Endothelial cell of hepatic sinusoid (primary cell): ENCODE measurements around the gene COG5.

Source experiments
- in situ Hi-C: cut with HindIII; loops from 2 replicates; pipeline ENCODE4 v1.10.0; 2017; ENCODE audit warnings: low sequenced_read_pairs

The COG5 gene

DNA sequence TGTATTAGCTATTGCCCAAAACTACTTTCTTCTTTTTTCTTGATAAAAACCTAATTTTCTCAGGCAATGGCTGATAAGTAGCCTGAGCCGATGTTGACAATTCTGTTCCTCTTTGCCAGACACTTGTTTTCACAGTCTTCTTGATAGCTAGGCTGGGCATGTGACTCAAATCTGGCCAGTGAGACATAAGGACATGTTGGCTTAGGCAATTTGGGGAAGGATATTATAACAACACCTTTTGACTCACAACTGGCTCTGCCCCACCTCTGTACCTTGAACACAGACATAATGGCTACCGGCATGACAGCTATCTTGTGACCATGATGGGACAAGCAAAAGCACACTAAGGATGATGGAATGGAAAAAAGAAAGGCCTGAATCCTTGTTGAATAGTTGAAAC, 166.7 kb downstream of the COG5 start:
- in situ Hi-C loops: no loop called here

DNA sequence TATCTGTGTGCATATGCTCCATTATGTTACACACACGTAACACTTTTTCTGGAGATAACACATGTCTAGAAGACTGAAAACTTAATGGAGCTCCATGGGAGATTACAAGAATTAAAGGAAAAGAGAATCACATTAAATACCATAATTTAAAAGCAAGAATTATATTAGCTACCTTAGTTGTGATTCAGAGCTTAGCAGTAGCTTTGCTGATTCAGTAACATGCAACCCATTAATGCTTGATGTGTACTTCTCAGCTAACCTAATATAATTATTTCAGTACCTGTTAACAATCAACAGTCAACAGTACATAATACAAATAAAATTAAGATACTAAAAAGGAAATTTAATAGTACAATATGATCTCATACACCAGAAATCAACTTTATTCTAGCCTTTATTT, 167.6 kb downstream of the COG5 start:
- in situ Hi-C loops: no loop called here

DNA sequence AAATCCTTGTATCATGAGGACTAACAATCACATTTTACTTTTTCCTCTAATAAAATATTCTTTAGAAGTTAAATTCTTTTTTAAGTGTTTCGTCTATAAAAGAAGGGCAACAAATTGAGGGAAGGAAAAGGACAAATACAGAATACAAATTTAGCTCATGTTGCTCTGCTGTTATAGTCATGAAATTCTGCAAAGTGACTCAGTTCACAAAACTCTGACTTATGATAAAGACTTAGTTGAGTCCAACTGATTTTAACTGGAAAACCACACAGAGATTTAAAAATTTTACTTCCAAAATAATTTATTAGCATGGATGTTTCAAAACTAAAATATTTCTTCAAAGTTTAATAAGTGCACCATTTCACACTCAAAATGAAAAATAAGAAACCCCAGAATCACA, 168.9 kb downstream of the COG5 start:
- in situ Hi-C loops: no loop called here

DNA sequence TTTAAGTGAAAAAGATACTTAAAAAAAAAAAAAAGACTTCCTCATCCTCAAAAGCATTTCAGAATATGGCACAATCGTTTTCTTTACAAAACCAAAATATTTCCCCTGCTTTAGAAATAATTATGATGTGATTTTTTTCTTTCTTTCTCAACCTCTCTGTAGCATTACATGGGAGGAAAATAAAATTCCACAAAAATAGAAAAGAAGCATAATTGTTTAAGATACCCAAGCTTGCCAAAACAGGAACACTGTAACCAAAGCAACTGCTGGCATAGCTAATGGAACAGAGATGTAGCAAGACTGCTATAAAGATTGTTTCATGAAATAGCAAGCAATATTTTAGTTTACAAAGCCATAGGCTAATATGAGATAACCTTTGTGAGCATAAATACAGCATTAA, 169.4 kb downstream of the COG5 start:
- in situ Hi-C loops: no loop called here

DNA sequence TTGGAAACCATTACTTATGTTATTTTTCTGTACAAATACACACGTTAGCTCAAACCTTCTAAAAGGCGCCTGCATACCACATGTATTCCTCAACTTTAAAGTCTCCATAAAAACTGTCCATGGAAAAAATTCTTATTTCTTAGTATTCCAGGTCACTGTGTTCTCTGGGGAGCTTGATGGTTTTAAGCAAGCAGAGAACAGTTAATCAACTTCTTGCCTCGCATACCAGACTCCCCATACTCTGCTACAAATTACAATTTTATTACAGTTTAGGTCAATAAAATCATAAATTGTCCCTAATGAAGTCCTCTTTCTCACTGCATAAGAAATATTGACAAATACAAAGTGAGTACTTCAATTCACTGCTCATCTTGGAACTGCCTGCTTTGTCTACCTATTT, 170.9 kb downstream of the COG5 start:
- in situ Hi-C loops: no loop called here

DNA sequence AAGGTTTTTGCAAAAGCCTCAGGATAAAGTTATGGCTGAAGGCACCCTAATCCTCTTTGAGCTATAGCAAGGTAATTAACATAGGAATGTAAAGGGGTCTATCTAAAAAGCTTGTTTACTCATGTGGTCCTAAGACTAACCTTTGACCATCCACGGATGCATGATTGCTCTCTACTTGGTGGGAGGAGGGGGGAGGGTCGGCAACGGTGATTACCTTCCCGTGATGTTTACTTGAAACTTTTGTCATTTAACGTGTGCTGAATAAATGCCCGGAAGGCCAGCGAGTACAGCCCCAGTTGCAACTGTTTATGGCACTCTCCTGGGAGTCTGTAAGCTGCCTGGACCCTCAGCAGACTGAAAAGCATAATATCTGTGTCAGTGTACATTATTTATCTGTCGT, 172.8 kb downstream of the COG5 start:
- in situ Hi-C loops: no loop called here

DNA sequence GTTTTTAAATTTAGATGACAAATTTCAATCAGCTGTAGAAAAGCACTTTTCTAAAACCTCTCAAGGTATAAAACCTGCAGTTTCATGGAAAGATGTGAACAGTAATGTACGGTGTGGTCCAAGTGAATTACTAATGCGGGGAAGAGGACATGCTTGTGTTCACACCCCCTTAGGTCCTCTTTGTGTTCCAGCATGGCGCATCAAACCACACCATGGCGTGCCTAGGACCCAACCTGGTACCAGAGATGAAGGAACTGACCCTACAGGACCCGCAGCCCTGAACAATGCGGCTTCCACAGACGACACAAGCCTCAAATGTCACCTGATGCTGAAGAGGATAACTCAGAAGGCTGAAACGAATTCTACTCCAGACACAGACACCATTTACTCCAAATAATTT, 175.1 kb downstream of the COG5 start:
- in situ Hi-C loops: no loop called here

DNA sequence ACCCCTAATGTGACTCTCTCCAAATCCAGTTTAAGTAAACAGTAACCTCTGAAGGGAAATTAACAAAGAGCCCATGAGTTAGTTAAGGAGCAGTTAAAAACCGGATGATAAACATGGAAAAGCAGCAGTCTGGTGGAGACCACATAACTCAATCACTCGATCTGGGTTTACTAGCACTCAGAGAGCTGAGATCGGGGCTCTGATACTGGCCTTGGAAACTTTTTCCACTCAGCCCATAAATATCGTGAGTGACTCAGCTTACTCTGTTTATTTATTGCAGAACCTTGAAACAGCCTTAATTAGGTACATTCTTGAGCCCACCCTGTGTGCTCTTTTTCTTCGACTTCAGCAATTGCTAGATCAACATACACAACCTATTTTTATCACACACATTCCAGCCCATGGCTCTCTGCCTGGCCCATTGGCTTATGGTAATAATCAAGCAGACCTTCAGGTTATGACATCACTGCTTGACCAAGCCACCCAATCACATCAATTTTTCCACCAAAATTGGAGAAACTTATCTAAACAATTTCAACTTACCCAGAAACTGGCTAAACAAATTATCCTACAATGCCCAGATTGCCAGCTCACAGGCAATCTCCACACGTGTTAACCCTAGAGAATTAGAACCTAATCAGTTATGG, 176.0 kb downstream of the COG5 start:
- in situ Hi-C loops: no loop called here

DNA sequence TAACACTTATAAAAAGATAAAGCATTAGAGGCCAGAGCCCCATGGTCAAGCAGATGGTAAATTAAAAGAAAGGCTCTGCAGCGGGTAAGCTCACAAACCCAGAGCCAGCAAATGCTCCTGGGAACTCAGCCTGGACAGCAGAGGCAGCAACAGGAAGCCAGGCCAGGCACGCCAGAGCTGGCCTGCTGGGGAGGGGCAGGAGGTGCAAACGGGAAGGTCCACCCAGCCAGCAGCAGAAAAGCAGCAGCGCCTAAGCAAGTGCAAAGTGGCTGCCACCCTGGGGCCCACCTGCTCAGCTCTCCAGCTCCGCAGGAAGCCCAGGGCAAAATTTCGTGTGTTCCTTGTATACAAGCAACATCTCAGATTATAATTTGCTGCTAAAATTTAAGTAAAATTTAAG, 176.6 kb downstream of the COG5 start:
- in situ Hi-C loops: no loop called here

DNA sequence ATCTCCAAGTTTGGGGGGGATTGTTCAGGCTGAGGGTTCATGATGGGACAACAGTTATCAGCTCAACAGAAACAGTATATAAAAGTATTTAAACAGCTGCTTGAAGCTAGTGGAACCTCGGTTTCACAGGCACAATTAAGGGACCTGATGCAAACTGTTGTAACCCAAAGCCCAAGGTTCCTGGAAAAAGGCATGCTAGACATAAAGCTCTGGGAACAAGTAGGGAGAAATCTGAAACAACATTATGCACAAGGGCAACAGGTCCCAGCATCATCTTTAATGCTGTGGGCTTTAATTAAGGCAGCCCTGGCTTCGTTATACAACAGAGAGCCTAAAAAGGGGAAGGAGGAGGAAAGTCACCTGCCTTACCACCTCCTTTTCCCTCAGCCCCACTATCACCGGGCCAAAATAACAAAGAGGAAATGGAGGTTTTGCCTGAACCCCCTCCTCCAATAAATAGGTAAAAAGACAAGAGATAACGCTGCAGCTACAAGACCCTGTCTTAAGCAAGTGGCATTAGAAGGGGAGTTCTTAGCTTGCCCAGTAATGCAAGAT, 177.1 kb downstream of the COG5 start:
- in situ Hi-C loops: no loop called here

DNA sequence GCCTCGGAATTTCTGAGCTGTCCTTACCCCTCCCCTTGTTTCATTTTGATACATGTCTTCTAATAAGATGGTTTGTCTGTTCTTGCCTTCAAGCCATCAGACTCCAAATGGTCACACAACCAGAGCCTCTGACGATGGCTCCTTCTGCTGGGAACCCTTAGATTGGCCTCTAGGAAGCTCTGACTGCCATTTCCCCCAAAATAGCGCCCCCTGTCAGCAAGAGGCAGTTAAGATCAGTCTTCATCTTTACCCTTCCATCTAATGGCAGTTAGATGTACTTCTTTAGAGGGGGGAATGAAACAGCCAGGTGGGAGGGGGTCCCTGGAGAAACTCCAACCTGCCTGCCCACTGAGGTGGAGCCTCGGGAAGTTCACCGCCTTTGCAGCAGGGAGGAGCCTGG, 179.7 kb downstream of the COG5 start:
- in situ Hi-C loops: no loop called here

DNA sequence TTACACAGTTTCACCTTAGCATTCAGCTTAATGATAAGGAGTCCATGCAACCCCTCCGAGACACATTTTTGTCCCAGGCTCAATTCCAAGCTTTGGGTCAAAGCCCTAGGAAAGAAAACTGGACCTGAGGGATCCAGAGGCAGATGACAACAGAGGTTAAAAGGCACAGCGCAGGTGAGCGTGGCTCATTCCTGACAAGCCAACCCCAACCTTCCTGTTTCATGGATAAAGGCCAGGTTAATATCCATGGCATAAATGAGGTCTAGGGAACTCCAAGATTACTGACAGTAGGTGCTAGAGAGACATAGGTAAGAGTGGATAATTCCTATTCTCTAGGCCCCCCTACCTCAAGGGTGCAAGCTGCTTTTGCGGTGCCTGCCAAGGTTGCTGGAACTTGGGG, 180.5 kb downstream of the COG5 start:
- in situ Hi-C loops: no loop called here

DNA sequence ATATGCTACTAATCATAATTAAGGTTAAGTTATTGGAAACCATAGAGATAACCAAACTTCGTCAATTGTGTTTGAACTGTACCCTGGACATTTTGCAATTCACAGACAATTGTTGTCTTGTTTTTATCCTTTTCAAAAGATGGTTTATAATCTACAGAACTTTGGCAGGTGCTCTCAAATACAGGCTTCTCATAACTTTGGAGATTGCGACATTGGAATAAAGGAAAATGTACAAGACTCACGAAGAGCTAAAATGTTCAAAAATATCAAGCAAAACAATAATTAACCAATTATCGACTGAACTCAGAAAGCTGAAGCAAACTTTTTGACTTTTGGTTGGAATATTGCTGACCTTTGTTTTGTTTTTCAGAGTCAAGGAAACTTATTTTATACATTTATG, 182.3 kb downstream of the COG5 start:
- in situ Hi-C loops: no loop called here

DNA sequence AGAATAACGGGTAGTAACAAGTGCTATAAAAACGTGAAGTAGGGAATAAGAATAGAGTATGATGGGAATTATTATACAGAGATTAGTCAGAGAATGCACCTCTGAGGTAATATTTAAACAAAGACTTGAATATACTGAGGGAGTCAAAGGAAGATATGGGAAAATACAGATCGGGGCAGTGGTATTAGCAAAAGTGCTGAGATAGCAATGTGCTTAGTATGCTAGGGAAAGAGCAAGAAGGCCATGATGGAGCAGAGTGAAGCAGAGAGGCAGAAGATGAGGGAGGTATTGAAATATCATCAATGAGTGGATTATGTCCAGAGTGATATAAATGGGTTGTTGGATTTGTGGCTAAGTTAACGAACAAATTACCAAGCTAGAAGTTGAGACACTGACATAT, 190.4 kb downstream of the COG5 start:
- in situ Hi-C loops: no loop called here

DNA sequence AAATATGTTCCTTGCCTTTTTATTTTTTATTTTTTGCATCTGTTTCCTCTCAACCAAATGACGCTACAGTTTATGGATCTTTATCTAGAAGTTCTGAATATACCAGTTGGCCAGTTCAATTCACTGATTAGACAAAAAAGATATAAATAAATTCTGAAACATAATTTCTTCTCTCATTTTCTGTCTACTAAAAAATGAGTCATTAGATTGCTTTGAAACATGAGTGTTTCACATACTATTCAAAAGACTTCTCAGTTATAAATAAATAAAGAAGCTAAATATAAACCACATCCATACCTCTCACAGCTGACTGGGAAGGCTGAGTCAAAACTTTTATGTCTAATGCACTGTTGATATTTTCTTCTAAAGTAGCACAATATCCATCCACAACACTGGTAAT, 191.4 kb downstream of the COG5 start:
- in situ Hi-C loops: no loop called here

DNA sequence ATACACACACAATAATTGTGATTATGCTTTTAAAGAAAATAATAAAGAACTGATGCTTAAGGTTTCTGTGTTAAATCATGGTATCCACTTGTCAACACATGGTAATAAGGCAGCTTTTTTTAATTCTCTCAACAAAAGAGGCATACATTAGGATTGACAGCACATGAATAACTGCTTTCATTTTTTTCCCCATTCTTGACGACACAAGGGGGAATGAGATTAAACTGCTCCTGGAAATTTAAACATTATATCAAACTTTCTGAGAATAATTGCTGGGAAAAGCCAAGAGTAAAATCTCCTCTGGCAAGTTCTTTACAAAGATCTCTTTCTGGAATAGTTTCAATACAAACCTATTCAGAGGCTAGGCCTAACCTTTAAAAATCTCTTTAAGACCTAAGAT, 192.9 kb downstream of the COG5 start:
- in situ Hi-C loops: no loop called here

DNA sequence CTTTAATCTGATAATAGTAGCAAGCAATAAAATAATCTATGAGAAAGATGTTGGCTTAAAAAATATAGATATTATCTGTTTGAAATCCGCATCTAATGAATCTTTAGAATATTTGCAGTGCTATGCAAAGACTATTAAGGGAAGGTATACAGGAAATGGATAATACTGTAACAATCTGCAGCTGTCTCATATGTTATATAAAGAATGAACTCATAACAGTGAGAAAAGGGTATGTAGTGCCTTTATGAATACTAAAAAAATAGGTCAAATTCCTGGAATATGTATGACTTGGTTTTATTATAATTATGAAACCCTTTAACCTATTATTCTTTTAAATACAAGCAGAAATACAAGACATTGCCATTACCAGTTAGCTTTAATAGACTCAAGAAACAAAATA, 198.9 kb downstream of the COG5 start:
- in situ Hi-C loops: no loop called here

DNA sequence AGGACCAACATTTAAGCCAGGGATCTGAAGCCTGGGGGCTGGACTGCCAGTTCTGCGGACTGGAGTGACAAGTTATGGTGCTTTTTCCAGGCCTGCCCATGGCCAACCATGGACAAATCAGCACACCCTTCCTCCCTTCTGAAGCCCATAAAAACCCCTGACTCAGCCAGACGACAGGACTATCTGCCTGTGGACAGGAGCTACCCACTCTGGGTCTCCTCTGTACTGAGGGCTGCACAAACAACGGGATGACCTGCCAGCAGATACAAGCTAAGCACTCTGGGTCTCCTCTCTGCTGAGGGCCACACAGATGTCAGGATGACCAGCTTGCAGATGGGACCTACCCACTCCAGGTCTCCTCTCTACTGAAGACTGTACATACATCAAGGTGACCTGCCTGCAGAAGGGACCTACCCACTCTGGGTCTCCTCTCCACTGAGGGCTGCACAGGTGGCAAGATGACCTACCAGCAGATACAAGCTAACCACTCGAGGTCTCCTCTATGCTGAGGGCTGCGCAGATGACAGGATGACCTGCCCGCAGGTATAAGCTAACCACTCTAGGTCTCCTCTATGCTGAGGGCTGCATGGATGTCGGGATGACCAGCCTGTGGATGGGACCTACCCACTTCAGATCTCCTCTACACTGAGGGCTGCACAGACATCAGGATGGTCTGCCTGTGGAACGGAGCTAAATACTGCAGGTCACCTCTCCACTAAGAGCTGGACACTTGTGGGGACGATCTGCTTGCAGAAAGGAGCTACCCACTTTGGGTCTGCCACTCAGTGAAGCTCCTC, 204.0 kb downstream of the COG5 start:
- in situ Hi-C loops: no loop called here

DNA sequence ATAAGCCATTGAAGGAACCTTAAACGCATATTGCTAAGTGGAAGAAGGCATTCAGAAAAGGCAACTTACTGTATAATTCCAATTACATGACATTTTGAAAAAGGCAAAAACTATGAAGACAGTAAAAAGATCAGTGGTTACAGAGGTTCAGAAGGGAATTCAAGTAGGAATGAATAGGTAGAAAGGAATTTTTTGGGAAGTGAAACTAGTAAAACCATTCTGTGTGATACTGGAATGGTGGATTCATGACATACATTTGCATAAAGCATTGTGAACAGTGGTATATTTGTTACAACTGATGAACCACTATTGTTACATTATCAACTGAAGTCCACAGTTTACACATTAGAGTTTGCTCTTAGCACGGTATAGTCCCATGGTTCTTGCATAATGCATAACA, 208.1 kb downstream of the COG5 start:
- in situ Hi-C loops: no loop called here

DNA sequence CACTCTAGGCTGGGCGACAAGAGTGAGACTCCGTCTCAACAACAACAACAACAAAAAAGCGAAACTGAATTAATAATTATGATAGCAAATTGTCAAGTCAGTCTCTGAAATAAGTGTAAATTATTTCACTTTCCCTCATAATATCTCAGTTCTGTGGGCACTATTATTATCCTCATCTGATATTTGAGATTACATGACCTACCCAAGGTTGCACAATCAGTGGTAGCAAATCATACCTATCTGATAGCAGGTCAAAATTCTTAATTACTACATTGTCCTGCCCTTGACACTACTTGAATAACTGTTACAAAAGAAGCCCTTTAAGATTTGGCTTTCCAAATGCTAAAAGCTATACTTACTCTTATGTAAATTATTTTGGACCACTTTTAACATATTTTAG, 209.1 kb downstream of the COG5 start:
- in situ Hi-C loops: no loop called here

DNA sequence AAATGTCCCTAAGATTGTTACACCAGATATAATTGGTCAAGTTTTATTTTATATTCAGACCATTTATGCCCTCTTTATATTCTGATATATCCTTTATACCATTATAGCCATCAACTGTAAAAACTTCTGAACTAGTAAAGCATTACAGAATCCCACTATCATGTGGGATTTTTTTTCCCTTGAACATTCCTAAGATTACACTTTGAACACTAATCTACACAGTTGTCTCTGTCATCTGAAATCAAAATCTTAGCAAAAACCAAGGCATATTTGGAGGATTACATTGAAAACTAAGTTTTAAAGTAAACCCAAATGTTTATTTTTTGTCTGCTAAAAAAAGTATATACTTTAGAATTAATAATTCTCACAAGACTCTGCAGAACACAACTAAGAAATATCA, 210.0 kb downstream of the COG5 start:
- in situ Hi-C loops: no loop called here

DNA sequence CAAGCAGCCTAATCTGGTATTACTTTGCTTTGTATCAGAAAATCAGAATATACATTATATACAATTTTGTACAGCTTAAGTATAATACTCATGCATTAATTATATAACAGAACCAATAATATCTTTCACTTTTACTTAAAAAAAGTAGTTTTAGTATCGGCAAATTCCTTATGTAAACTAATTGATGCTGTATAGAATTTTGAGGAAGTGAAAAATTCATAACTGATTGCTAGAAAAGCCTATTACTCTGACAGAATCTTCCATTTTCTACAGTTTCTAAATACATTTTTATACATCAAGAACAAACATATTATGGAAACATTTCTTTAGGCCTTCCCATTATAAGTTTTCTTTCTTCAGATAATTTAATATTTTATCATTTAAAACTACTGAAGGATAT, 217.8 kb downstream of the COG5 start:
- in situ Hi-C loops: no loop called here

DNA sequence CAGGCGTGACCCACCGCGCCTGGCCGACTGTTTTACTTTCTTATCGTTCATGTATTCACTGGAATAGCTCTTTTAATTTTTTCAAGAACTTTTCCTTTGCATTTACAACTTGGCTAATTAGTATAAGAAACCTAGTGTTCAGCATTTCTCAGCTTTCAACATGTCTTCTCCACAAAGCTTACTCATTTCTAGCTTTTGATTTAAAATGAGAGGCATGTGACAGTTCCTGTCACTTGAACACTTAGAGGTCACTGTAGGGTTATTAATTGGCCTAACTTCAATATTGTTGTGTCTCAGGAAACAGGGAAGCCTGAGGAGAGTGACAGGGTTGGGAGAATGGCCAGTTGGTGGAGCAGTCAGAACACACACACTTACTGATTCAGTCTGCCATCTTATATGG, 218.9 kb downstream of the COG5 start:
- in situ Hi-C loops: no loop called here
